Endothelial cell of umbilical vein (primary cell): Measurements from ENCODE around the gene CCDC69. TPM values are rescaled to one million over a fixed set of nuclear protein-coding genes. Genes with fewer than 3 reads are reported as not detected.
"Not testable (repeated sequence)": the region's sequence is repeated elsewhere in the genome, so short reads cannot be mapped to it uniquely, and the experiment has no call there.

ENCODE experiments used
- BruUV-seq: library from RNA; stranded (reverse); fragments of 400-500 nt; replicated peaks from 2 replicates; lab custom pipeline; 2021; lab: Mats Ljungman, UMichigan
- CTCF ChIA-PET: fragments of 300-600, 350-600 bp; sonication (Branson Sonifier 250); formaldehyde crosslinking; loops from one replicate; lab custom pipeline; 2021; ENCODE audit warnings: antibody characterized with exemption, inconsistent platforms; lab: Charles Lee
- POLR2A ChIA-PET: fragments of 300-600, 350-600 bp; sonication (Branson Sonifier 250); formaldehyde crosslinking; loops from one replicate; lab custom pipeline; 2021; ENCODE audit warnings: antibody characterized with exemption, inconsistent platforms; lab: Charles Lee
- DNase-seq: peaks from one replicate; pipeline ENCODE4 v3.0.0-alpha.2; 2011; ENCODE audit warnings: low read depth, low spot score
- FAIRE-seq: peaks from 2 replicates; lab custom pipeline; 2011; peaks lifted over from hg19 to GRCh38; lab: Jason Lieb, UNC
- H2AFZ ChIP-seq: 2 replicates; pipeline ENCODE4 v1.6.0; 2012; ENCODE audit warnings: low read depth, low read length, control low read depth, inconsistent platforms
- H3K27ac ChIP-seq: 2 replicates; pipeline ENCODE4 v1.5.1; 2011; ENCODE audit warnings: low read depth, mild to moderate bottlenecking, control low read depth, low read length, moderate library complexity; ENCODE audit not compliant: insufficient read depth
- H3K27me3 ChIP-seq, 2 experiments: 2 replicates each; pipeline versions ENCODE4 v1.6.0 to v1.6.1; 2011; ENCODE audit warnings: low read length in 2 of 2, mixed read lengths in 1 of 2; ENCODE audit not compliant: control insufficient read depth in 2 of 2, insufficient read depth in 2 of 2
- H3K36me3 ChIP-seq, 2 experiments: 2 replicates in 1 of 2; 3 replicates in 1 of 2; pipeline ENCODE4 v1.5.1; 2011; ENCODE audit warnings: low read length in 2 of 2, mild to moderate bottlenecking in 1 of 2, moderate library complexity in 1 of 2; ENCODE audit not compliant: control insufficient read depth in 2 of 2, insufficient read depth in 2 of 2; ENCODE audit errors: extremely low read depth in 1 of 2
- H3K4me1 ChIP-seq: 3 replicates; pipeline ENCODE4 v1.5.1; 2011; ENCODE audit warnings: mild to moderate bottlenecking, low read length; ENCODE audit not compliant: control insufficient read depth, insufficient read depth; ENCODE audit errors: extremely low read depth
- H3K4me2 ChIP-seq: 2 replicates; pipeline ENCODE4 v1.6.1; 2011; ENCODE audit warnings: low read length, control low read depth, mixed read lengths; ENCODE audit not compliant: insufficient read depth
- H3K4me3 ChIP-seq, 3 experiments: fragments of 200-600 bp in 1 of 3; sonication (generic), shearing (Covaris generic) in 1 of 3; replicated peaks in 1 of 3; 2 replicates each; pipeline ENCODE4 v1.5.1; 2011 to 2016; ENCODE audit warnings: control low read depth in 3 of 3, low read length in 3 of 3, mild to moderate bottlenecking in 2 of 3, inconsistent platforms in 1 of 3, low read depth in 1 of 3, moderate library complexity in 1 of 3; ENCODE audit not compliant: insufficient read depth in 1 of 3
- H3K79me2 ChIP-seq: 2 replicates; pipeline ENCODE4 v1.6.0; 2012; ENCODE audit warnings: low read length, inconsistent platforms; ENCODE audit not compliant: control insufficient read depth, insufficient read depth
- H3K9ac ChIP-seq: replicated peaks from 2 replicates; pipeline ENCODE3; 2011; ENCODE audit warnings: low read length, control low read depth; ENCODE audit not compliant: insufficient read depth; ENCODE audit errors: extremely low read depth
- H3K9me1 ChIP-seq: replicated peaks from 3 replicates; pipeline ENCODE4 v1.6.0; 2011; ENCODE audit warnings: mild to moderate bottlenecking, low read length; ENCODE audit not compliant: control insufficient read depth, insufficient read depth; ENCODE audit errors: extremely low read depth
- H3K9me3 ChIP-seq: replicated peaks from 2 replicates; pipeline ENCODE4 v1.5.1; 2012; ENCODE audit warnings: low read length, inconsistent platforms; ENCODE audit not compliant: control insufficient read depth, insufficient read depth
- H4K20me1 ChIP-seq: replicated peaks from 2 replicates; pipeline ENCODE3; 2011; ENCODE audit warnings: mild to moderate bottlenecking, low read length; ENCODE audit not compliant: control insufficient read depth, insufficient read depth; ENCODE audit errors: extremely low read depth
- EZH2 ChIP-seq: IDR thresholded peaks from 2 replicates; pipeline ENCODE4 v1.6.1; 2012; ENCODE audit warnings: borderline replicate concordance, low read depth, mild to moderate bottlenecking, moderate library complexity, low read length, inconsistent platforms; ENCODE audit not compliant: severe bottlenecking
- FOS ChIP-seq: IDR thresholded peaks from 2 replicates; pipeline ENCODE4 v1.6.1; 2011; ENCODE audit warnings: mild to moderate bottlenecking, low read length, moderate library complexity, borderline replicate concordance; ENCODE audit not compliant: insufficient read depth
- GATA2 ChIP-seq: IDR thresholded peaks from 2 replicates; pipeline ENCODE4 v1.7.0; 2011; ENCODE audit warnings: low read depth, mild to moderate bottlenecking, moderate library complexity, mixed read lengths, low read length; ENCODE audit not compliant: insufficient read length, insufficient read depth
- JUN ChIP-seq: IDR thresholded peaks from 2 replicates; pipeline ENCODE4 v1.6.1; 2011; ENCODE audit warnings: borderline replicate concordance, low read depth; ENCODE audit not compliant: insufficient read length, insufficient read depth
- MYC ChIP-seq: IDR thresholded peaks from one replicate; pipeline ENCODE4 v1.6.1; 2011; ENCODE audit warnings: mild to moderate bottlenecking, low read depth, low read length
- dilution Hi-C: fragments of 300-500 bp; cut with MboI; formaldehyde crosslinking; loops from one replicate; pipeline ENCODE4 v1.15.0; 2019; ENCODE audit warnings: low sequenced_read_pairs; ENCODE audit not compliant: extremely low pct_ligation_motif_present
- intact Hi-C: fragments of 100-400 bp; cut with micrococcal nuclease; formaldehyde crosslinking; loops from one replicate; pipeline ENCODE4 v1.10.0; 2022
- polyA plus RNA-seq, 4 experiments: library from polyadenylated mRNA; depleted of rRNA in 3 of 4; stranded (reverse) in 3 of 4; unstranded in 1 of 4; fragments of >200 nt; gene quantifications; 2 replicates each; pipeline versions ENCODE4 v1.2.1 to v1.2.3, GENCODE V29; 2011 to 2012; ENCODE audit warnings: missing spikeins in 1 of 4
- total RNA-seq: library from RNA; stranded (reverse); gene quantifications from 2 replicates; pipeline ENCODE4 v1.2.3, GENCODE V29; 2021
- TF ChIP-seq, protein P1 (sequence below), 2 donors: IDR thresholded peaks; 1 replicate in 1 of 2; 2 replicates in 1 of 2; pipeline ENCODE4 v1.5.1; 2011; ENCODE audit warnings: low read length in 2 of 2, mild to moderate bottlenecking in 2 of 2, moderate library complexity in 2 of 2, control low read depth in 1 of 2, inconsistent platforms in 1 of 2, low read depth in 1 of 2; ENCODE audit not compliant: insufficient read depth in 1 of 2; ENCODE audit errors: extremely low read depth in 1 of 2
- TF ChIP-seq, protein P2 (sequence below): IDR thresholded peaks from 2 replicates; pipeline ENCODE4 v1.6.1; 2011; ENCODE audit not compliant: insufficient read depth, insufficient read length

CCDC69 gene
- total and polyA plus RNA-seq, 2 donors (not counting 3 experiments of a cell fraction or from before 2014, with no cell fraction given), result 4.1 to 4.5 TPM

DNA sequence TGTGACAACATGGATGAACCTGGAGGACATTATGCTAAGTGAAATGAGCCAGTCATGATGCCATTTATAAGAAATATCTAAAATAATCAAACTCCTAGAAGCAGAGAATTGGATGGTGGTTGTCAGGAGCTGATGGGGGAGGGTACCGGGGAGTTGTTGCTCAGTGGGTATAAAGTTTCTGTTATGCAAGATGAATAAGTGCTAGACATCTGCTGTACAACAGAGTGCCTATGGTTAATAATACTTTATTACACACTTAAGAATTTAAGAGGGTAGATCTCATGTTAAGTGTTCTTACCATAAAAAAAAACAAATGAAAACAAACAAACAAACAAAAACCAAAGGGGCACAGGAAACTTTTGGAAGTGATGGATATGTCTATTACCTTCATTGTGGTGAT, 13.0 kb upstream of the CCDC69 start:
- H3K79me2 ChIP-seq, result no peaks in the 10 kb centered on the region
- no peak overlapping the region for H3K9ac ChIP-seq
- no peaks in the 10 kb centered on the region for H3K36me3 ChIP-seq
- no peak overlapping the region for H3K27ac ChIP-seq
- intact Hi-C loops (no loop called here), dilution Hi-C loops (no loop called here)
- H3K27me3 ChIP-seq, result peaks cover 0 to 3% of the 10 kb centered on the region in 2 experiments
- no peak overlapping the region for H3K4me2 ChIP-seq
- no peak overlapping the region for H2AFZ ChIP-seq
- no peaks in the 10 kb centered on the region for H3K9me1 ChIP-seq
- POLR2A ChIA-PET, result no interaction called here
- TF ChIP-seq FOS (no peak), EZH2 (no peak), GATA2 (no peak), JUN (no peak), MYC (no peak)
- TF ChIP-seq, protein P1, sequence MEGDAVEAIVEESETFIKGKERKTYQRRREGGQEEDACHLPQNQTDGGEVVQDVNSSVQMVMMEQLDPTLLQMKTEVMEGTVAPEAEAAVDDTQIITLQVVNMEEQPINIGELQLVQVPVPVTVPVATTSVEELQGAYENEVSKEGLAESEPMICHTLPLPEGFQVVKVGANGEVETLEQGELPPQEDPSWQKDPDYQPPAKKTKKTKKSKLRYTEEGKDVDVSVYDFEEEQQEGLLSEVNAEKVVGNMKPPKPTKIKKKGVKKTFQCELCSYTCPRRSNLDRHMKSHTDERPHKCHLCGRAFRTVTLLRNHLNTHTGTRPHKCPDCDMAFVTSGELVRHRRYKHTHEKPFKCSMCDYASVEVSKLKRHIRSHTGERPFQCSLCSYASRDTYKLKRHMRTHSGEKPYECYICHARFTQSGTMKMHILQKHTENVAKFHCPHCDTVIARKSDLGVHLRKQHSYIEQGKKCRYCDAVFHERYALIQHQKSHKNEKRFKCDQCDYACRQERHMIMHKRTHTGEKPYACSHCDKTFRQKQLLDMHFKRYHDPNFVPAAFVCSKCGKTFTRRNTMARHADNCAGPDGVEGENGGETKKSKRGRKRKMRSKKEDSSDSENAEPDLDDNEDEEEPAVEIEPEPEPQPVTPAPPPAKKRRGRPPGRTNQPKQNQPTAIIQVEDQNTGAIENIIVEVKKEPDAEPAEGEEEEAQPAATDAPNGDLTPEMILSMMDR (IDR thresholded peaks at IDR 0.05; ENCODE audit: extremely low read depth in 1 of 2, insufficient read depth in 1 of 2, low read depth in 1 of 2, low read length in 2 of 2), result no peak
- TF ChIP-seq, protein P2, sequence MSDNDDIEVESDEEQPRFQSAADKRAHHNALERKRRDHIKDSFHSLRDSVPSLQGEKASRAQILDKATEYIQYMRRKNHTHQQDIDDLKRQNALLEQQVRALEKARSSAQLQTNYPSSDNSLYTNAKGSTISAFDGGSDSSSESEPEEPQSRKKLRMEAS, result no peak
- CTCF ChIA-PET, result interaction anchor here (2.7 to 6.9 kb wide), 4 partner anchors 12 to 235 kb away, joined by 19 to 187 read pairs (median 26); partner anchors contain the start of gene CCDC69
- FAIRE-seq (no peak), DNase-seq (no peak)
- H4K20me1 ChIP-seq, result no peaks in the 10 kb centered on the region
- H3K4me3 ChIP-seq, result no peak overlapping the region
- BruUV-seq, result no TSS peak
- H3K9me3 ChIP-seq, result no peaks in the 10 kb centered on the region
- H3K4me1 ChIP-seq, result no peaks in the 10 kb centered on the region

DNA sequence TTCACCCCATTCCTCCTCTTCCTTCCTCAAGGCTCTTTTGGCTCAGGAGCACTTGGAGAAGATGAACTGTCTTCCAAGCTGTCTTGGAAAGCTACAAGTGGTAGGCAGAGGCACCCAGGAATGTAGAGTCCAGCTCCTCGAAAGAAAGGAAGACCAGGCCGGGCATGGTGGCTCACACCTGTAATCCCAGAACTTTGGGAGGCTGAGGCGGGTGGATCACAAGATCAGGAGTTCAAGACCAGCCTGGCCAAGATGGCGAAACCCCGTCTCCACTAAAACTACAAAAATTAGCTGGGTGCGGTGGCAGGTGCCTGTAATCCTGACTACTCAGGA, 11.3 kb upstream of the CCDC69 start:
- POLR2A ChIA-PET, H3K79me2 ChIP-seq, H3K9me3 ChIP-seq, H3K4me2 ChIP-seq, H3K36me3 ChIP-seq, H3K27me3 ChIP-seq, H3K27ac ChIP-seq, dilution Hi-C loops, DNase-seq, H3K9me1 ChIP-seq, BruUV-seq, FAIRE-seq, H3K9ac ChIP-seq, intact Hi-C loops, H2AFZ ChIP-seq, H3K4me1 ChIP-seq, H3K4me3 ChIP-seq, H4K20me1 ChIP-seq: not testable (repeated sequence)
- CTCF ChIA-PET, result interaction anchor here (1.1 to 1.7 kb wide), 3 partner anchors 11 to 109 kb away, joined by 3 to 7 read pairs (median 3); partner anchors contain the start of gene CCDC69
